Thoracic aorta (tissue), 2 donors: ENCODE measurements around the gene CECR2. TPM values are rescaled to one million over a fixed set of nuclear protein-coding genes. Genes with fewer than 3 reads are reported as not detected.

Experiments used
- ATAC-seq: fragments of 150-250 bp; one replicate; pipeline ENCODE4 v1.8.0; 2017; ENCODE audit warnings: low read depth; ENCODE audit not compliant: insufficient number of reproducible peaks, low FRiP score
- DNase-seq: peaks from one replicate; pipeline ENCODE4 v3.0.0-alpha.2; 2020; ENCODE audit warnings: low spot score
- H3K27ac ChIP-seq, 2 donors: fragments of 200-600 bp; sonication (generic); 1 replicate in 1 of 2; 2 replicates in 1 of 2; pipeline ENCODE4 v1.5.1; 2016; ENCODE audit warnings: mild to moderate bottlenecking in 2 of 2, moderate library complexity in 2 of 2
- H3K27me3 ChIP-seq: fragments of 200-600 bp; sonication (generic); replicated peaks from 2 replicates; pipeline ENCODE4 v1.6.0; 2016; ENCODE audit warnings: mild to moderate bottlenecking; ENCODE audit not compliant: insufficient read depth
- H3K36me3 ChIP-seq: fragments of 200-600 bp; sonication (generic); one replicate; pipeline ENCODE4 v1.5.1; 2016
- H3K4me1 ChIP-seq, 2 donors: fragments of 200-600 bp; sonication (generic); 1 replicate in 1 of 2; 2 replicates in 1 of 2; pipeline versions ENCODE4 v1.5.1 to v1.6.0; 2016; ENCODE audit warnings: low read depth in 2 of 2, mild to moderate bottlenecking in 1 of 2; ENCODE audit not compliant: control insufficient read depth in 1 of 2
- H3K4me3 ChIP-seq: fragments of 200-600 bp; sonication (generic); 2 replicates; pipeline ENCODE4 v1.5.1; 2016; ENCODE audit warnings: mild to moderate bottlenecking
- H3K9me3 ChIP-seq: fragments of 200-600 bp; sonication (generic); 2 replicates; pipeline ENCODE4 v1.5.1; 2016
- total RNA-seq, 2 donors: library from RNA; depleted of rRNA; stranded (reverse); fragments of >200 nt; gene quantifications; one replicate each; pipeline versions ENCODE4 v1.1.0 to v1.2.3, GENCODE V29; 2016
- TF ChIP-seq, protein P1 (sequence below): fragments of 200-600 bp; sonication (generic); IDR thresholded peaks from one replicate; pipeline ENCODE4 v1.5.1; 2019; ENCODE audit warnings: antibody characterized with exemption

The CECR2 gene
- total RNA-seq, 2 donors from 2014 or later = 0.28 TPM; not detected in 1

DNA sequence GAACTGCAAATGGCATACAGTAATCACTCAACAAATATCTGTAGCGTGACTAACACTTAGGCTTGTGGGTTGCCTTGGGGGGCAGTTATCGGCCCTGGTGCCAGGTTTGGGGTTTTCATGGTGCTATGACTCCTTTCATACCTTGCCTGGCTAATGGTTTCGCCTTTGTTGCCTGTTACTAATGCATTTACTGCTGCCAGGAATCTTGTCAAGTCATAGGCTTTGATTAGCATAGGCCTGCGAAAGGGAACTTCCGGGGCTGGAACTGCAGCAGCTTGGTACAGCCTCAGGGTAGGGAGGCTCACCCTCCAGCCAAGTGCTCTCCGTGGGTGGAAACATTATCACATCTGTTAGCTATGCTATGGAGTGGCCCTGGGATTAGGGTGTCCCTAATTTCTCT is 207.2 kb downstream of the CECR2 start:
- no peaks in the 10 kb centered on the region for H3K27me3 ChIP-seq
- H3K27ac ChIP-seq = no peak overlapping the region
- no peaks in the 10 kb centered on the region for H3K9me3 ChIP-seq
- no peak for ATAC-seq
- H3K36me3 ChIP-seq = no peaks in the 10 kb centered on the region
- TF ChIP-seq, protein P1, sequence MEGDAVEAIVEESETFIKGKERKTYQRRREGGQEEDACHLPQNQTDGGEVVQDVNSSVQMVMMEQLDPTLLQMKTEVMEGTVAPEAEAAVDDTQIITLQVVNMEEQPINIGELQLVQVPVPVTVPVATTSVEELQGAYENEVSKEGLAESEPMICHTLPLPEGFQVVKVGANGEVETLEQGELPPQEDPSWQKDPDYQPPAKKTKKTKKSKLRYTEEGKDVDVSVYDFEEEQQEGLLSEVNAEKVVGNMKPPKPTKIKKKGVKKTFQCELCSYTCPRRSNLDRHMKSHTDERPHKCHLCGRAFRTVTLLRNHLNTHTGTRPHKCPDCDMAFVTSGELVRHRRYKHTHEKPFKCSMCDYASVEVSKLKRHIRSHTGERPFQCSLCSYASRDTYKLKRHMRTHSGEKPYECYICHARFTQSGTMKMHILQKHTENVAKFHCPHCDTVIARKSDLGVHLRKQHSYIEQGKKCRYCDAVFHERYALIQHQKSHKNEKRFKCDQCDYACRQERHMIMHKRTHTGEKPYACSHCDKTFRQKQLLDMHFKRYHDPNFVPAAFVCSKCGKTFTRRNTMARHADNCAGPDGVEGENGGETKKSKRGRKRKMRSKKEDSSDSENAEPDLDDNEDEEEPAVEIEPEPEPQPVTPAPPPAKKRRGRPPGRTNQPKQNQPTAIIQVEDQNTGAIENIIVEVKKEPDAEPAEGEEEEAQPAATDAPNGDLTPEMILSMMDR = no peak
- no peak overlapping the region for H3K4me3 ChIP-seq
- H3K4me1 ChIP-seq = peaks cover 0 to 6% of the 10 kb centered on the region in 2 donors
- DNase-seq = no peak

GRCh38 chr22:17578136-17578754 is 209.0 kb downstream of the CECR2 start:
- Histone ChIP-seq H3K9me3 (no peaks in the 10 kb centered on the region), H3K27ac (no peak overlapping the region), H3K27me3 (no peaks in the 10 kb centered on the region), H3K4me1 (no peaks in the 10 kb centered on the region), H3K4me3 (no peak overlapping the region), H3K36me3 (no peaks in the 10 kb centered on the region)
- TF ChIP-seq, protein P1 = no peak
- ATAC-seq (no peak), DNase-seq (no peak)

GRCh38 chr22:17579535-17579981 is 210.3 kb downstream of the CECR2 start:
- Histone ChIP-seq H3K4me1 (no peaks in the 10 kb centered on the region), H3K4me3 (no peak overlapping the region), H3K36me3 (no peaks in the 10 kb centered on the region), H3K27me3 (no peaks in the 10 kb centered on the region), H3K27ac (no peak overlapping the region), H3K9me3 (no peaks in the 10 kb centered on the region)
- DNase-seq (no peak), ATAC-seq (no peak)
- TF ChIP-seq, protein P1 = no peak

DNA sequence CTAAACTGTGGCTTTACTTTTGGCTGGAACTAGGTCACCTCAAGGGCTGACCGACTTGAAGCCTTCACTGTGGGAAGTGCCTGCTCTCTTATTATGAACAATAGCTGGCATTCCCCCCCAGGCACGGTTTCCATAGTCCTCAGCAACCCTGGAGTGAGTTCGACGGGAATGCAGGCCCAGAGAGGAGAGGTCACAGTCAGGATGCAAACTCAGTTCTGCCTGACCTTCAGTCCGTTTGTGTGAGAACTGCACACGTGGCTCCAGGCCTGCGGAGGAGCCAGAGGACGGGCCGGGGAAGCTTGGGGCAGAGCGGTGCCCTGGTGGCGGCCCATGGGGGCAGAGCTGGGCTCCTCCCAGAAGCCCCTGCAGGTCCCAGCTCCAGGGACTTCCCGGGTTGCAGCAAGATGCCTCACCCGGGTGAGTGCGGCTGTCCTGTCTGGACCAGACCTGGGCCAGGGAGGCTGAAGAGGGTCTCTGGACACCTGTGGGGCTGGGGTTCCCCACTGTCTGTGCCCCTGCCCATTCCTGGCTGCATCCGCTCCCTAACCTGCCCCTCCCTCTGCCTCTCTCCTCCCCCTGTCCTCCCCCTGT is 211.3 kb downstream of the CECR2 start:
- DNase-seq (no peak), ATAC-seq (no peak)
- no peaks in the 10 kb centered on the region for H3K27me3 ChIP-seq
- no peaks in the 10 kb centered on the region for H3K4me1 ChIP-seq
- H3K9me3 ChIP-seq = no peaks in the 10 kb centered on the region
- TF ChIP-seq, protein P1 = no peak
- H3K27ac ChIP-seq = no peak overlapping the region
- no peaks in the 10 kb centered on the region for H3K36me3 ChIP-seq
- H3K4me3 ChIP-seq = no peak overlapping the region

GRCh38 chr22:17581056-17581455 is 211.8 kb downstream of the CECR2 start:
- DNase-seq (no peak), ATAC-seq (no peak)
- H3K36me3 ChIP-seq = no peaks in the 10 kb centered on the region
- no peaks in the 10 kb centered on the region for H3K4me1 ChIP-seq
- TF ChIP-seq, protein P1 = no peak
- no peak overlapping the region for H3K4me3 ChIP-seq
- H3K9me3 ChIP-seq = no peaks in the 10 kb centered on the region
- H3K27me3 ChIP-seq = no peaks in the 10 kb centered on the region
- H3K27ac ChIP-seq = no peak overlapping the region
